ENCODE data around the gene RDX. TPM values are rescaled to one million over a fixed set of nuclear protein-coding genes. Genes with fewer than 3 reads are reported as not detected.
A peak's percentile ranks its signal among the peaks of the same experiment; 100 is the strongest.
"Not testable (repeated sequence)": the region's sequence is repeated elsewhere in the genome, so short reads cannot be mapped to it uniquely, and the experiment has no call there.

RDX gene
- total RNA-seq, 1 donor from 2014 or later, result 88.2 TPM

DNA sequence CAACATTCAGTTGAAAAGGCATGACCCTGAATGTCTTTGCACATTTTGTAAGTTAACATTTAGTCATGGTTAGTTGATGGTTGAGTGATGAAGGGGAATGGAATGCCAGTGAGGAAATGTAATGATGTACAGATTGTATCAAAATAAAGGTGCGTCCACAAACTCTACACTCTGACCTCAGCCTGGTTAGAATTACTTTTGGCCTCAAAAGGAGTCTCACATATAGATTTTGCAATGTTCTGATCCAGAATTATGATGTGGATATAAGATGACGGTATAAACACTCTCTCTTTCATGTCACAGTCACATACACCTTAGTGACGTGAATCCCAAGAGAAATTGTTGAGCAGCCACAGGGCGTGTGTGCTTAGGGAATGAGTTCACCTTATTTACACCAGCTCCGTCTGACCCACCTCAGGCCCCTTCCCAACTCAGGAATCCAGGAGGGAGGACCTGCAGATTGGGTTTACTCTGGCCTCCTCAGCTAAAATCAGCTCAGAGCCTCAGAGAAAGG is 100.1 kb downstream of the RDX start:
- Histone ChIP-seq H3K36me3 (ENCODE audit: control insufficient read depth, insufficient read depth, low read length) (no peaks in the 10 kb centered on the region), H3K4me3 (ENCODE audit: low read depth, low read length) (no peak overlapping the region), H3K27me3 (ENCODE audit: control insufficient read depth, insufficient read depth, low read length) (no peaks in the 10 kb centered on the region)
- DNase-seq (ENCODE audit: low read depth) (peak; percentile 99), FAIRE-seq (no peak)
- TF ChIP-seq, protein P1, sequence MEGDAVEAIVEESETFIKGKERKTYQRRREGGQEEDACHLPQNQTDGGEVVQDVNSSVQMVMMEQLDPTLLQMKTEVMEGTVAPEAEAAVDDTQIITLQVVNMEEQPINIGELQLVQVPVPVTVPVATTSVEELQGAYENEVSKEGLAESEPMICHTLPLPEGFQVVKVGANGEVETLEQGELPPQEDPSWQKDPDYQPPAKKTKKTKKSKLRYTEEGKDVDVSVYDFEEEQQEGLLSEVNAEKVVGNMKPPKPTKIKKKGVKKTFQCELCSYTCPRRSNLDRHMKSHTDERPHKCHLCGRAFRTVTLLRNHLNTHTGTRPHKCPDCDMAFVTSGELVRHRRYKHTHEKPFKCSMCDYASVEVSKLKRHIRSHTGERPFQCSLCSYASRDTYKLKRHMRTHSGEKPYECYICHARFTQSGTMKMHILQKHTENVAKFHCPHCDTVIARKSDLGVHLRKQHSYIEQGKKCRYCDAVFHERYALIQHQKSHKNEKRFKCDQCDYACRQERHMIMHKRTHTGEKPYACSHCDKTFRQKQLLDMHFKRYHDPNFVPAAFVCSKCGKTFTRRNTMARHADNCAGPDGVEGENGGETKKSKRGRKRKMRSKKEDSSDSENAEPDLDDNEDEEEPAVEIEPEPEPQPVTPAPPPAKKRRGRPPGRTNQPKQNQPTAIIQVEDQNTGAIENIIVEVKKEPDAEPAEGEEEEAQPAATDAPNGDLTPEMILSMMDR (IDR thresholded peaks at IDR 0.05; ENCODE audit: insufficient read depth, low read length, severe bottlenecking), result no peak

DNA sequence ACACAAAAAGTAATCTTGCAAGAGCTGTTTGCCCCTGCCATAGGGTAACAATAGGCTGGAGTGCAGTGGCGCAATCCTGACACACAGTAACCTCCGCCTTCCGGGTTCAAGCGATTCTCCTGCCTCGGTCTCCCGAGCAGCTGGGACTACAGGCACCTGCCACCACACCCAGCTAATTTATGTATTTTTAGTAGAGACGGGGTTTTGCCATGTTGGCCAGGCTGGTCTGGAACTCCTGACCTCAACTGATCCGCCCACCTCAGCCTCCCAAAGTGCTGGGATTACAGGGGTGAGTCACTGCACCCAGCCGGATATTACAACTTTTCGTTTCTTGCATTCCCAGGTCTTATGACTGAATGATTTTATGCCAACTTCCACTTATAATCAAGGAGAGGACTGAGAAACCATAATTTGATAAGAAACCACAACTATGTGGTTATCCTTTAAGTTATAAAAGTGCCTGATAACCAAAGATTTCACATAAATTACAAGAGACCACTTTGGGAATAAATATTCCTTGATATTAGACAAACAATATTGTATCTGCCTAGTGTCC is 102.1 kb downstream of the RDX start:
- not testable (repeated sequence) for FAIRE-seq; H3K27me3 ChIP-seq (ENCODE audit: control insufficient read depth, insufficient read depth, low read length); H3K4me3 ChIP-seq (ENCODE audit: low read depth, low read length); H3K36me3 ChIP-seq (ENCODE audit: control insufficient read depth, insufficient read depth, low read length)
- peak; percentile 77 for DNase-seq (ENCODE audit: low read depth)

DNA sequence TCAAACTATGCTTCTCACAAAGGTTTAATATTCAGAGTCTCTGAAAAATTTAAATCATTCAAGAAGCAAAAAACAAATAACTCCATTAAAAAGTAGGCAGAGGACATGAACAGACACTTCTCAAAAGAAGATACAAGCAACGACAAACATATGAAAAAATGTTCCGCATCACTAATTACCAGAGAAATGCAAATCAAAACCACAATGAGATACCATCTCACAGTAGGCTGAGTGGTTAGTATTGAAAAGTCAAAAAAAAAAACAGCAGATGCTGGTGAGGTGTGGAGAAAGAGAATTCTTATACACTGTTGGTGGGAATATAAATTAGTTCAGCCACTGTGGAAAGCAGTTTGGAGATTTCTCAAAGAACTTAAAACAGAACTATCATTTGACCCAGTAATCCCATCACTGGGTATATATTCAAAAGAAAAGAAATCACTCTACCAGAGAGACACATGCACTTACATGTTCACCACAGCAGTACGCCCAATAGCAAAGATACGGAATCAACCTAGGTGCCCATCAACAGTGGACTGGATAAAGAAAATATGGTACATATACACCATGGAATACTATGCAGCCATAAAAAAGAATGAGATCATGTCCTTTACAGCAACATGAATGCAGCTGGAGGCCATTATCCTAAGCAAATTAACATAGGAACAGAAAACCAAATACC is 103.7 kb downstream of the RDX start:
- H3K36me3 ChIP-seq (ENCODE audit: control insufficient read depth, insufficient read depth, low read length); H3K27me3 ChIP-seq (ENCODE audit: control insufficient read depth, insufficient read depth, low read length); DNase-seq (ENCODE audit: low read depth); FAIRE-seq; H3K4me3 ChIP-seq (ENCODE audit: low read depth, low read length): not testable (repeated sequence)

DNA sequence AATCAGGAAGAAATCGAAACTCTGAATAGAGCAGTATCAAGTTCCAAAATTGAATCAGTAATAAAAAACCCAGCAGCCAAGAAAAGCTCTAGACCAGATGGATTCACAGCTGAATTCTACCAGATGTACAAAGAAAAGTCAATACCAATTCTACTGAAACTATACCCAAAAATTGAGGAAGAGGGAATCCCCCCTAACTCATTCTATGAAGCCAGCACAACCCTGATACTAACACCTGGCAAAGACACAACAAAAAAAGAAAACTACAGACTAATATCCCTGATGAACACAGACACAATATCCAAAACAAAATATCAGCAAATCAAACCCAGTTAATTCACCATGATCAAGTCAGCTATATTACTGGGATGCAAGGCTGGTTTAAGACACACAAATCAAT is 105.5 kb downstream of the RDX start:
- DNase-seq (ENCODE audit: low read depth) (no peak), FAIRE-seq (no peak)
- Histone ChIP-seq H3K4me3 (ENCODE audit: low read depth, low read length) (no peak overlapping the region), H3K27me3 (ENCODE audit: control insufficient read depth, insufficient read depth, low read length) (no peaks in the 10 kb centered on the region), H3K36me3 (ENCODE audit: control insufficient read depth, insufficient read depth, low read length) (no peaks in the 10 kb centered on the region)
- TF ChIP-seq, protein P1 (IDR thresholded peaks at IDR 0.05; ENCODE audit: insufficient read depth, low read length, severe bottlenecking), result no peak

DNA sequence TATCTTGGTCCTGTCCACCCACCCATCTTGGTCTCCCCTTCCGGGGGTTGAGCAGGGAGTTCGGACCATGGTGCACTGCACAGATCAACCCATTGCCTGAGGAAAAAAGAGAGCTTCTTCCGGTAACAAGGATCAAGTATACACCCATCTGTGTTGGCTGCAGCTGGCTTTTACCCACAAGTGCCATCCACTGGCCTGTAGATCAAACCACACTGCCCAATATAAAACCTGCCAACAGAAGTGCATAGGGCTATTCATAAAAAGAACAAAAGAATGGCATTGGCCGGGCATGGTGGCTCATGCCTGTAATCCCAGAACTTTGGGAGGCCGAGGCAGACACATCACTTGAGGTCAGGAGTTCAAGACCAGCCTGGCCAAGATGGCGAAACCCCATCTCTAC is 108.7 kb downstream of the RDX start:
- Histone ChIP-seq H3K4me3 (ENCODE audit: low read depth, low read length) (no peak overlapping the region), H3K36me3 (ENCODE audit: control insufficient read depth, insufficient read depth, low read length) (no peaks in the 10 kb centered on the region), H3K27me3 (ENCODE audit: control insufficient read depth, insufficient read depth, low read length) (no peaks in the 10 kb centered on the region)
- TF ChIP-seq, protein P1 (IDR thresholded peaks at IDR 0.05; ENCODE audit: insufficient read depth, low read length, severe bottlenecking), result no peak
- FAIRE-seq (no peak), DNase-seq (ENCODE audit: low read depth) (no peak)

DNA sequence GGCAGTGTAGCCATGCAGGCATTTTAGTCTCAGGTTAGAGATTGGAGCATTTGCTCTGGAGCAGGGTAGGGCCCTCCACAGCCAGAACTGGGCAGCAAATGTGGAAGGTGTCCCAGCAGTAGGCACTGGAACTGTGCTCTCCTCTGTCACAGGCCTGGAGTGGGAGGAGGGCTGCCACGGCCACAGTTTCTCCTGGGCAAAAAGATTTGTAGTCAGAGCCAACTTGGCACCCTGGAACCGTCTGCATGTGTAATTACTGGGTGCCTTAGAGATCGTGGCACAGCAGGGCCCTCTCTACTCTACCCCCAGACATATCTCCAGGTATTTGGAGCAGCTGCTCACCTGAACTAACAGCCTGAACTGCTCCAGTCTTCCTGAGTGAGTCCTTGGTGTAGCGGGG is 109.5 kb downstream of the RDX start:
- FAIRE-seq, result peak; percentile 89

More for the DNA sequence above, 109.5 kb downstream of the RDX start:
- H3K36me3 ChIP-seq (ENCODE audit: control insufficient read depth, insufficient read depth, low read length), result no peaks in the 10 kb centered on the region
- DNase-seq (ENCODE audit: low read depth), result no peak
- H3K4me3 ChIP-seq (ENCODE audit: low read depth, low read length), result no peak overlapping the region
- H3K27me3 ChIP-seq (ENCODE audit: control insufficient read depth, insufficient read depth, low read length), result no peaks in the 10 kb centered on the region
- TF ChIP-seq, protein P1 (IDR thresholded peaks at IDR 0.05; ENCODE audit: insufficient read depth, low read length, severe bottlenecking), result no peak
